GM19351 (cell line): ENCODE measurements around the gene CDK13.
"Not testable (repeated sequence)": the region's sequence is repeated elsewhere in the genome, so short reads cannot be mapped to it uniquely, and the experiment has no call there.

Experiments used
- ATAC-seq: cut with Tn5 transposase; IDR thresholded peaks from one replicate; pipeline ENCODE4 v1.9.1; 2021; ENCODE audit warnings: mild to moderate bottlenecking, moderate library complexity; ENCODE audit not compliant: unreplicated experiment

The CDK13 gene

GRCh38 chr7:40145596-40146130 is 195.6 kb downstream of the CDK13 start:
- not testable (repeated sequence) for ATAC-seq

GRCh38 chr7:40147371-40148246 is 197.6 kb downstream of the CDK13 start:
- no peak for ATAC-seq

GRCh38 chr7:40148247-40148580 is 198.2 kb downstream of the CDK13 start:
- not testable (repeated sequence) for ATAC-seq

- ATAC-seq: no peak
These were observed 198.6 kb downstream of the CDK13 start for GRCh38 chr7:40148671-40149070.
